Liver (tissue), 9 donors: ENCODE measurements around the gene GFPT2. TPM values are rescaled to one million over a fixed set of nuclear protein-coding genes. Genes with fewer than 3 reads are reported as not detected.

Experiments
- DNase-seq: peaks from one replicate; pipeline ENCODE4 v3.0.0-alpha.2; 2017; ENCODE audit warnings: low spot score
- H3K27ac ChIP-seq, 2 donors: one replicate each; pipeline ENCODE4 v1.7.0; 2013; ENCODE audit warnings: inconsistent platforms in 2 of 2, low read length in 2 of 2, control low read depth in 1 of 2, low read depth in 1 of 2, mild to moderate bottlenecking in 1 of 2
- H3K27me3 ChIP-seq, 4 donors: one replicate each; pipeline versions ENCODE4 v1.6.1 to v1.7.0; 2013; ENCODE audit warnings: low read length in 3 of 4, inconsistent platforms in 1 of 4, mild to moderate bottlenecking in 1 of 4, moderate library complexity in 1 of 4; ENCODE audit not compliant: control insufficient read depth in 4 of 4, insufficient read depth in 4 of 4
- H3K36me3 ChIP-seq, 4 donors: one replicate each; pipeline versions ENCODE4 v1.6.1 to v1.7.0; 2013; ENCODE audit warnings: low read length in 3 of 4, mild to moderate bottlenecking in 3 of 4, low read depth in 1 of 4, moderate library complexity in 1 of 4; ENCODE audit not compliant: control insufficient read depth in 4 of 4, insufficient read depth in 3 of 4
- H3K4me1 ChIP-seq, 4 donors: one replicate each; pipeline versions ENCODE4 v1.6.1 to v1.7.0; 2013; ENCODE audit warnings: low read length in 3 of 4, mild to moderate bottlenecking in 3 of 4, moderate library complexity in 1 of 4; ENCODE audit not compliant: control insufficient read depth in 4 of 4, insufficient read depth in 4 of 4
- H3K4me3 ChIP-seq, 3 donors: one replicate each; pipeline versions ENCODE4 v1.6.1 to v1.7.0; 2013; ENCODE audit warnings: low read length in 3 of 3, control low read depth in 1 of 3, low read depth in 1 of 3, mild to moderate bottlenecking in 1 of 3
- H3K9ac ChIP-seq, 2 donors: one replicate each; pipeline ENCODE4 v1.7.0; 2013; ENCODE audit warnings: low read length in 2 of 2, mild to moderate bottlenecking in 2 of 2, moderate library complexity in 2 of 2, control low read depth in 1 of 2, low read depth in 1 of 2
- H3K9me3 ChIP-seq, 4 donors: one replicate each; pipeline versions ENCODE4 v1.6.1 to v1.7.0; 2013; ENCODE audit warnings: low read length in 3 of 4; ENCODE audit not compliant: control insufficient read depth in 4 of 4
- ATF3 ChIP-seq: IDR thresholded peaks from 2 replicates; pipeline ENCODE4 v1.6.1; 2016; ENCODE audit warnings: antibody characterized with exemption
- EGR1 ChIP-seq, 2 donors: IDR thresholded peaks; 2 replicates each; pipeline ENCODE4 v1.6.1; 2016 to 2018; ENCODE audit warnings: antibody characterized with exemption in 2 of 2, low read depth in 2 of 2
- FOXA1 ChIP-seq: IDR thresholded peaks from 2 replicates; pipeline ENCODE4 v1.6.1; 2016; ENCODE audit warnings: antibody characterized with exemption
- FOXA2 ChIP-seq: IDR thresholded peaks from 2 replicates; pipeline ENCODE4 v1.6.1; 2016; ENCODE audit warnings: antibody characterized with exemption
- GABPA ChIP-seq, 2 donors: IDR thresholded peaks in 1 of 2; conservative IDR thresholded peaks in 1 of 2; 2 replicates each; pipeline ENCODE4 v1.6.1; 2016; ENCODE audit warnings: antibody characterized with exemption in 2 of 2, mild to moderate bottlenecking in 1 of 2, moderate library complexity in 1 of 2
- HNF4A ChIP-seq, 2 donors: conservative IDR thresholded peaks; 2 replicates each; pipeline ENCODE4 v1.6.1; 2016; ENCODE audit warnings: antibody characterized with exemption in 2 of 2, mild to moderate bottlenecking in 2 of 2
- HNF4G ChIP-seq: IDR thresholded peaks from 2 replicates; pipeline ENCODE4 v1.6.1; 2016; ENCODE audit warnings: antibody characterized with exemption
- JUND ChIP-seq, 2 donors: IDR thresholded peaks; 2 replicates each; pipeline ENCODE4 v1.6.1; 2016; ENCODE audit warnings: antibody characterized with exemption in 2 of 2
- NR2F2 ChIP-seq: IDR thresholded peaks from 2 replicates; pipeline ENCODE4 v1.6.1; 2016; ENCODE audit warnings: antibody characterized with exemption
- RAD21 ChIP-seq, 2 donors: IDR thresholded peaks; 2 replicates each; pipeline ENCODE4 v1.6.1; 2016; ENCODE audit warnings: antibody characterized with exemption in 2 of 2, mild to moderate bottlenecking in 2 of 2
- RXRA ChIP-seq, 2 donors: IDR thresholded peaks; 2 replicates each; pipeline ENCODE4 v1.6.1; 2017 to 2018; ENCODE audit warnings: antibody characterized with exemption in 2 of 2, mild to moderate bottlenecking in 1 of 2
- SP1 ChIP-seq: IDR thresholded peaks from 2 replicates; pipeline ENCODE4 v1.6.1; 2018; ENCODE audit warnings: antibody characterized with exemption, mild to moderate bottlenecking
- TAF1 ChIP-seq: conservative IDR thresholded peaks from 2 replicates; pipeline ENCODE4 v1.6.1; 2016; ENCODE audit warnings: antibody characterized with exemption, mild to moderate bottlenecking
- YY1 ChIP-seq: IDR thresholded peaks from 2 replicates; pipeline ENCODE4 v1.6.1; 2016; ENCODE audit warnings: antibody characterized with exemption, mild to moderate bottlenecking
- WGBS: extraction: QIAGEN DNeasy Blood & Tissue Kit; methylation state at CpG from one replicate; pipeline ENCODE4 v1.1.7; 2013; 5-methylcytosine and 5-hydroxymethylcytosine counted together
- polyA plus RNA-seq, 2 donors: library from polyadenylated mRNA; stranded (reverse) in 1 of 2; unstranded in 1 of 2; fragments of 200-250 nt in 1 of 2; fragments of >200 nt in 1 of 2; fragmentation: Nextera tagmentation in 1 of 2; extraction: Ambion mirVana in 1 of 2; gene quantifications; one replicate each; pipeline versions ENCODE4 v1.2.1 to v1.2.3, GENCODE V29; 2013 to 2015
- total RNA-seq, 2 donors: library from RNA; depleted of rRNA; stranded (reverse); fragments of >200 nt; gene quantifications; one replicate each; pipeline ENCODE4 v1.2.3, GENCODE V29; 2014
- TF ChIP-seq, protein P1 (sequence below): IDR thresholded peaks from 2 replicates; pipeline ENCODE4 v1.6.1; 2016; ENCODE audit warnings: antibody characterized with exemption
- TF ChIP-seq, protein P2 (sequence below): IDR thresholded peaks from 2 replicates; pipeline ENCODE4 v1.6.1; 2016; ENCODE audit warnings: antibody characterized with exemption, mild to moderate bottlenecking
- TF ChIP-seq, protein P3 (sequence below): fragments of 150-350 bp; IDR thresholded peaks from 2 replicates; pipeline ENCODE4 v1.5.1; 2017; ENCODE audit warnings: improper control_type of control experiment, low read depth, low read length; ENCODE audit not compliant: missing input control
- TF ChIP-seq, protein P4 (sequence below): IDR thresholded peaks from 2 replicates; pipeline ENCODE4 v1.6.1; 2016; ENCODE audit warnings: antibody characterized with exemption
- donor health status: healthy.
- donor health status: healthy.
- donor health status: healthy.
- donor health status: healthy.
- donor health status: healthy.

GFPT2 gene
- total and polyA plus RNA-seq, 4 donors = 0.32 to 1.8 (median 0.54) TPM

- Histone ChIP-seq H3K9ac (no peak overlapping the region), H3K27ac (no peak overlapping the region), H3K27me3 (no peaks in the 10 kb centered on the region), H3K9me3 (no peaks in the 10 kb centered on the region), H3K4me1 (no peaks in the 10 kb centered on the region), H3K4me3 (no peak overlapping the region), H3K36me3 (no peaks in the 10 kb centered on the region)
- 85% methylated on average over 8 of the region's 8 CpGs for WGBS
- no peak for TF ChIP-seq EGR1 (IDR thresholded peaks at IDR 0.05; ENCODE audit: low read depth in 2 of 2)
- no peak for TF ChIP-seq RXRA (IDR thresholded peaks at IDR 0.05)
- no peak for TF ChIP-seq NR2F2
- no peak for TF ChIP-seq ATF3
- no peak for TF ChIP-seq FOXA2
- TF ChIP-seq, protein P1, sequence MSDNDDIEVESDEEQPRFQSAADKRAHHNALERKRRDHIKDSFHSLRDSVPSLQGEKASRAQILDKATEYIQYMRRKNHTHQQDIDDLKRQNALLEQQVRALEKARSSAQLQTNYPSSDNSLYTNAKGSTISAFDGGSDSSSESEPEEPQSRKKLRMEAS = no peak
- no peak for TF ChIP-seq TAF1
- TF ChIP-seq, protein P2, sequence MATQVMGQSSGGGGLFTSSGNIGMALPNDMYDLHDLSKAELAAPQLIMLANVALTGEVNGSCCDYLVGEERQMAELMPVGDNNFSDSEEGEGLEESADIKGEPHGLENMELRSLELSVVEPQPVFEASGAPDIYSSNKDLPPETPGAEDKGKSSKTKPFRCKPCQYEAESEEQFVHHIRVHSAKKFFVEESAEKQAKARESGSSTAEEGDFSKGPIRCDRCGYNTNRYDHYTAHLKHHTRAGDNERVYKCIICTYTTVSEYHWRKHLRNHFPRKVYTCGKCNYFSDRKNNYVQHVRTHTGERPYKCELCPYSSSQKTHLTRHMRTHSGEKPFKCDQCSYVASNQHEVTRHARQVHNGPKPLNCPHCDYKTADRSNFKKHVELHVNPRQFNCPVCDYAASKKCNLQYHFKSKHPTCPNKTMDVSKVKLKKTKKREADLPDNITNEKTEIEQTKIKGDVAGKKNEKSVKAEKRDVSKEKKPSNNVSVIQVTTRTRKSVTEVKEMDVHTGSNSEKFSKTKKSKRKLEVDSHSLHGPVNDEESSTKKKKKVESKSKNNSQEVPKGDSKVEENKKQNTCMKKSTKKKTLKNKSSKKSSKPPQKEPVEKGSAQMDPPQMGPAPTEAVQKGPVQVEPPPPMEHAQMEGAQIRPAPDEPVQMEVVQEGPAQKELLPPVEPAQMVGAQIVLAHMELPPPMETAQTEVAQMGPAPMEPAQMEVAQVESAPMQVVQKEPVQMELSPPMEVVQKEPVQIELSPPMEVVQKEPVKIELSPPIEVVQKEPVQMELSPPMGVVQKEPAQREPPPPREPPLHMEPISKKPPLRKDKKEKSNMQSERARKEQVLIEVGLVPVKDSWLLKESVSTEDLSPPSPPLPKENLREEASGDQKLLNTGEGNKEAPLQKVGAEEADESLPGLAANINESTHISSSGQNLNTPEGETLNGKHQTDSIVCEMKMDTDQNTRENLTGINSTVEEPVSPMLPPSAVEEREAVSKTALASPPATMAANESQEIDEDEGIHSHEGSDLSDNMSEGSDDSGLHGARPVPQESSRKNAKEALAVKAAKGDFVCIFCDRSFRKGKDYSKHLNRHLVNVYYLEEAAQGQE = no peak
- TF ChIP-seq GABPA (IDR thresholded peaks at IDR 0.05 in 1 of 2, conservative IDR thresholded peaks at IDR 0.05 in 1 of 2) = no peak
- TF ChIP-seq YY1 = no peak
- no peak for TF ChIP-seq JUND (IDR thresholded peaks at IDR 0.05)
- TF ChIP-seq HNF4G = no peak
- TF ChIP-seq RAD21 (IDR thresholded peaks at IDR 0.05) = no peak
- no peak for TF ChIP-seq HNF4A (conservative IDR thresholded peaks at IDR 0.05)
- TF ChIP-seq FOXA1 = no peak
- no peak for TF ChIP-seq SP1
- TF ChIP-seq, protein P3, sequence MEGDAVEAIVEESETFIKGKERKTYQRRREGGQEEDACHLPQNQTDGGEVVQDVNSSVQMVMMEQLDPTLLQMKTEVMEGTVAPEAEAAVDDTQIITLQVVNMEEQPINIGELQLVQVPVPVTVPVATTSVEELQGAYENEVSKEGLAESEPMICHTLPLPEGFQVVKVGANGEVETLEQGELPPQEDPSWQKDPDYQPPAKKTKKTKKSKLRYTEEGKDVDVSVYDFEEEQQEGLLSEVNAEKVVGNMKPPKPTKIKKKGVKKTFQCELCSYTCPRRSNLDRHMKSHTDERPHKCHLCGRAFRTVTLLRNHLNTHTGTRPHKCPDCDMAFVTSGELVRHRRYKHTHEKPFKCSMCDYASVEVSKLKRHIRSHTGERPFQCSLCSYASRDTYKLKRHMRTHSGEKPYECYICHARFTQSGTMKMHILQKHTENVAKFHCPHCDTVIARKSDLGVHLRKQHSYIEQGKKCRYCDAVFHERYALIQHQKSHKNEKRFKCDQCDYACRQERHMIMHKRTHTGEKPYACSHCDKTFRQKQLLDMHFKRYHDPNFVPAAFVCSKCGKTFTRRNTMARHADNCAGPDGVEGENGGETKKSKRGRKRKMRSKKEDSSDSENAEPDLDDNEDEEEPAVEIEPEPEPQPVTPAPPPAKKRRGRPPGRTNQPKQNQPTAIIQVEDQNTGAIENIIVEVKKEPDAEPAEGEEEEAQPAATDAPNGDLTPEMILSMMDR = no peak
- TF ChIP-seq, protein P4, sequence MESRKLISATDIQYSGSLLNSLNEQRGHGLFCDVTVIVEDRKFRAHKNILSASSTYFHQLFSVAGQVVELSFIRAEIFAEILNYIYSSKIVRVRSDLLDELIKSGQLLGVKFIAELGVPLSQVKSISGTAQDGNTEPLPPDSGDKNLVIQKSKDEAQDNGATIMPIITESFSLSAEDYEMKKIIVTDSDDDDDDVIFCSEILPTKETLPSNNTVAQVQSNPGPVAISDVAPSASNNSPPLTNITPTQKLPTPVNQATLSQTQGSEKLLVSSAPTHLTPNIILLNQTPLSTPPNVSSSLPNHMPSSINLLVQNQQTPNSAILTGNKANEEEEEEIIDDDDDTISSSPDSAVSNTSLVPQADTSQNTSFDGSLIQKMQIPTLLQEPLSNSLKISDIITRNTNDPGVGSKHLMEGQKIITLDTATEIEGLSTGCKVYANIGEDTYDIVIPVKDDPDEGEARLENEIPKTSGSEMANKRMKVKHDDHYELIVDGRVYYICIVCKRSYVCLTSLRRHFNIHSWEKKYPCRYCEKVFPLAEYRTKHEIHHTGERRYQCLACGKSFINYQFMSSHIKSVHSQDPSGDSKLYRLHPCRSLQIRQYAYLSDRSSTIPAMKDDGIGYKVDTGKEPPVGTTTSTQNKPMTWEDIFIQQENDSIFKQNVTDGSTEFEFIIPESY = no peak
- DNase-seq = no peak
Observed at GRCh38 chr5:180345186-180345585, 8.0 kb downstream of the GFPT2 start.

- WGBS = 96% methylated on average over 7 of the region's 7 CpGs
- Histone ChIP-seq H3K27ac (no peak overlapping the region), H3K9ac (no peak overlapping the region), H3K9me3 (no peaks in the 10 kb centered on the region), H3K27me3 (no peaks in the 10 kb centered on the region), H3K36me3 (no peaks in the 10 kb centered on the region), H3K4me3 (no peak overlapping the region), H3K4me1 (no peaks in the 10 kb centered on the region)
- no peak for DNase-seq
- TF ChIP-seq HNF4A (conservative IDR thresholded peaks at IDR 0.05) = no peak
- TF ChIP-seq TAF1 = no peak
Observed at GRCh38 chr5:180344696-180344999, 8.5 kb downstream of the GFPT2 start.
